NCI-H510A (cell line): ENCODE measurements around the gene LBHD1.

ENCODE experiments used
- DNase-seq: peaks from one replicate; lab custom pipeline; 2025; lab: John Stamatoyannopoulos, UW

Gene LBHD1

GRCh38 chr11:62615521-62615920 is 56.5 kb downstream of the LBHD1 start:
- no peak for DNase-seq

GRCh38 chr11:62614275-62614674 is 57.8 kb downstream of the LBHD1 start:
- DNase-seq, result no peak

GRCh38 chr11:62613291-62613778 is 58.7 kb downstream of the LBHD1 start:
- no peak for DNase-seq
